AG09309 (cell line): ENCODE measurements around the gene PRKN.

Experiments
- DNase-seq: peaks from one replicate; pipeline ENCODE4 v3.0.0-alpha.2; 2010; ENCODE audit warnings: low read depth
- H3K4me3 ChIP-seq: 2 replicates; pipeline ENCODE4 v1.5.1; 2011; ENCODE audit warnings: mild to moderate bottlenecking, low read depth, low read length, moderate library complexity; ENCODE audit not compliant: control insufficient read depth
- TF ChIP-seq, protein P1 (sequence below): IDR thresholded peaks from 2 replicates; pipeline ENCODE4 v1.5.1; 2011; ENCODE audit warnings: mild to moderate bottlenecking, low read depth, low read length, inconsistent platforms; ENCODE audit not compliant: insufficient read depth, control insufficient read depth; ENCODE audit errors: missing control alignments

The PRKN gene

DNA sequence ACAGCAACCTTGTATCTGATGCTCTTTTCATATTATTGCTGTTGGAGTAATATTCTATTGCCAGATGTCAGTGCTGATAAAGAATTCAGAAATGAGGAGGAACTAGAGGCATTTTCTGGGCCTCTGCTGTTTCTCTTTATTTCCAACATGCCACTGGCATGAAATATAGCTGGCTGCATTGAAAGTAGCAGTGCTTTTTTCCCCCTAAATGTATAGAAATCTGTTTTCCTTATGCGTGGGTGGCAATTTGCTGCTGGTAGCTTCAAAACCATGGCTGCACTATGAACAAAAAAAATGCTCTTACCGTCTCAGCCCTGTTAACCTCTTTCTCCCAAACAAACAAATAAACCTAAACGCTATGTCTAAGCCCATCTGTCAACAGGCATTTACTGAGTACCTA is 1011.4 kb downstream of the PRKN start:
- DNase-seq, result no peak
- TF ChIP-seq, protein P1, sequence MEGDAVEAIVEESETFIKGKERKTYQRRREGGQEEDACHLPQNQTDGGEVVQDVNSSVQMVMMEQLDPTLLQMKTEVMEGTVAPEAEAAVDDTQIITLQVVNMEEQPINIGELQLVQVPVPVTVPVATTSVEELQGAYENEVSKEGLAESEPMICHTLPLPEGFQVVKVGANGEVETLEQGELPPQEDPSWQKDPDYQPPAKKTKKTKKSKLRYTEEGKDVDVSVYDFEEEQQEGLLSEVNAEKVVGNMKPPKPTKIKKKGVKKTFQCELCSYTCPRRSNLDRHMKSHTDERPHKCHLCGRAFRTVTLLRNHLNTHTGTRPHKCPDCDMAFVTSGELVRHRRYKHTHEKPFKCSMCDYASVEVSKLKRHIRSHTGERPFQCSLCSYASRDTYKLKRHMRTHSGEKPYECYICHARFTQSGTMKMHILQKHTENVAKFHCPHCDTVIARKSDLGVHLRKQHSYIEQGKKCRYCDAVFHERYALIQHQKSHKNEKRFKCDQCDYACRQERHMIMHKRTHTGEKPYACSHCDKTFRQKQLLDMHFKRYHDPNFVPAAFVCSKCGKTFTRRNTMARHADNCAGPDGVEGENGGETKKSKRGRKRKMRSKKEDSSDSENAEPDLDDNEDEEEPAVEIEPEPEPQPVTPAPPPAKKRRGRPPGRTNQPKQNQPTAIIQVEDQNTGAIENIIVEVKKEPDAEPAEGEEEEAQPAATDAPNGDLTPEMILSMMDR, result no peak

DNA sequence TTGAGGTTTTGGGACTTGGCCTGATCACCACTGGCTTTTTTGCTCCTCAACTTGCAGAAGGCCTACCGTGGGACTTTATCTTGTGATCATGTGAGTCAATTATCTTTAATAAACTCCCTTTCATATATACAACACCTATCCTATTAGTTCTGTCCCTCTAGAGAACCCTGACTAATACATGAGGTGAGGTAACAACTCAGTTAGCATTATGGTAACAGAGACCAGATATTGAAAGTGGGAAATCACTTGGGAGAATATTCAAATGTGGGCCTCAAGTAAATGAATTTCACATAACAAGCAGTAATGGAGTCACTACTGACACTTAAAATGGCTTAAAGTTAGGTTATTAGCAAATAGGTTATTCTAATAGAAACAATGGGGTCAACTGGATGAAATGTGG is 1015.6 kb downstream of the PRKN start:
- H3K4me3 ChIP-seq, result no peak overlapping the region
- TF ChIP-seq, protein P1, result no peak

More for the DNA sequence above, 1011.4 kb downstream of the PRKN start:
- no peak overlapping the region for H3K4me3 ChIP-seq

DNA sequence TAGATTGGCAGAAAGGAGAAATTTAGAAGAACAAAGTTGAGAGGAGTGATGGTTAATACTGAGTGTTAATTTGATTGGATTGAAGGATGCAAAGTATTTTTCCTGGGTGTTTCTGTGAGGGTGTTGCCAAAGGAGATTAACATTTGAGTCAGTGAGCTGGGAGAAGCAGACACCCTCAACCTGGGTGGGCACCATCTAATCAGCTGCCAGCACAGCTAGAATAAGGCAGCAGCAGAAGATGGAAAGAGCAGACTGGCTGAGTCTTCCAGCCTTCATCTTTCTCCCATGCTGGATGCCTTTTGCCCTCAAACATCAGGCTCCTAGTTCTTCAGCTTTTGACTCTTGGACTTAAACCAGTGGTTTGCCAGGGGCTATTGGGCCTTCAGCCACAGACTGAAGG is 1016.1 kb downstream of the PRKN start:
- DNase-seq, result no peak
- TF ChIP-seq, protein P1, result no peak
- no peak overlapping the region for H3K4me3 ChIP-seq

More for the DNA sequence above, 1015.6 kb downstream of the PRKN start:
- no peak for DNase-seq

DNA sequence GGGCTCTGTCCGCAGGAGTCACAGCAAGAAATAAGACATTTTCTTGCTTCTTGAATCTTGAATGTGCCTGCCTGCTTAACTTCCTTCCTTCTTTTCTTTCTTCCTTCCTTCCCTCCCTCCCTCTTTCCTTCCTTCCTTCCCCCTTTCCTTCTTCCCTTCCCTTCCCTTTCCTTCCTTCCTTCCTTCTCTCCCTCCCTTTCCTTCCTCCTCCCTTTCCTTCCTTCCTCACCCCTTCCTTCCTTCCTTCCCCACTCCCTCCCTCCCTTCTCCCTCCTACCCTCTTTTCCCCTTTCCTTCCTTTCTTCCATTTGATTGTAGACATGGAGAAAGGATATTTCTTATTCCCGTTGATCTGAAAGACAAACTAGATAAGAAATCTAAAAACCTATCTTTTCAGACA is 1016.9 kb downstream of the PRKN start:
- TF ChIP-seq, protein P1, result no peak

DNA sequence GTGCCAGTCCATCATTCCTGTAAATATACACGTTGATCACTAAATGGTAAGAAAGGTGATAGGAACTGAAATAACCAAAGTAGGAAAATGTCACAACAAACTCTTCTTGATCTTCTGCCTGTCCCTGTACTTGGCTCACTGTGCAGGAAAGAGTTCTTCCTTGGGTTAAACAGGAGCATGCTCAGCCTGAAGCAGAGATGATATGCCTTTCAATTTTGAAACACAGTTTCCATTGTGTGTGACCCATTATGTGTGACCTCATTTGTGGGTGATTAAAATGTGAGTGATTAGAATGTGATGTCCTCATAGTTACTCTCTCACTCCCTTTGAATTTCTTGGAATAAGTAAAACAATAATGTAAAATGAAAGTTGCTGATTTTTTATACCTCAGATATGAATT is 1026.5 kb downstream of the PRKN start:
- TF ChIP-seq, protein P1, result no peak
- DNase-seq, result no peak
- no peak overlapping the region for H3K4me3 ChIP-seq

More for the DNA sequence above, 1016.9 kb downstream of the PRKN start:
- no peak overlapping the region for H3K4me3 ChIP-seq
- no peak for DNase-seq

DNA sequence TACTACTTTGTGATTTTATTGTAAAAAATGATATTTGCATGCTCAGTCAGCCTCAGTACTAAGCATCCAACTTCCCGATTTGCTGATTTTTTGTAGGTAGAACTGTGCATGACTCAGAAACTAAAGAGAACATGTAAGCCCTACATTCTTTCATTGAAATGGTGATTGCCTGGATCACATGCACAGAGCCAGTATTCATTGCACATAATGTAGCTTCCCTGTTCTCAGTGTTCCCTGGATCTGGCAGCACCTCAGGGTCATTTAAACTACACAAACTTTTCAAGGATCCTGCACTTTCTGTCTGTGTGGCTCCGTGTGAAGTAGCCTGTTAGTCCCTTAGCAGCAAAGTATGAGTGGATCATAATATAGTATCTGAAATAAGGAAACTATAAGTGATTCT is 1030.8 kb downstream of the PRKN start:
- DNase-seq, result no peak
- TF ChIP-seq, protein P1, result no peak
- H3K4me3 ChIP-seq, result no peak overlapping the region

DNA sequence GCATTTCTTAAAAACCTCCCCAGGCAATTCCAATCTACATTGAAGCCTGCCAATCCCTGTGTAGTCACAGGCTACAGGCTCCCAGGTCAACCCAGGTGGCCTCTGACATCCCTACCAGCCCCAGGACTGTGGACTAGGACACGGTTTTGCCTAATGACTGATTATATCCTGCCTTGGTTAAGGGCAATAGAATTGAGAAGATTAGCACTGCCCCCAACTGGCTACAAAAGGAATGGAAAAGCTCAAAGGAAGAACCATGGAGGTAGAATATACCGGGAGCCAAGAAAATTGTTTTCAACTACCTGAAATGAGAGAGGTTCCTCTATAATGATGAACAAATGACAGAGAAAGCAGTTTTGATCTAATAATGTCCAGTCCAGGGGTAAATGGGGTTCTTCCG is 1032.6 kb downstream of the PRKN start:
- DNase-seq, result no peak
- TF ChIP-seq, protein P1, result peak; percentile 68

More for the DNA sequence above, 1032.6 kb downstream of the PRKN start:
- no peak overlapping the region for H3K4me3 ChIP-seq
